GM21529 (cell line): ENCODE results near the gene MAP1B.

Experiments
- ATAC-seq: cut with Tn5 transposase; IDR thresholded peaks from one replicate; pipeline ENCODE4 v1.9.1; 2021; ENCODE audit not compliant: unreplicated experiment

Gene MAP1B

GRCh38 chr5:72244862-72245371 lies 137.6 kb downstream of the MAP1B start:
- ATAC-seq = peak; percentile 86

DNA sequence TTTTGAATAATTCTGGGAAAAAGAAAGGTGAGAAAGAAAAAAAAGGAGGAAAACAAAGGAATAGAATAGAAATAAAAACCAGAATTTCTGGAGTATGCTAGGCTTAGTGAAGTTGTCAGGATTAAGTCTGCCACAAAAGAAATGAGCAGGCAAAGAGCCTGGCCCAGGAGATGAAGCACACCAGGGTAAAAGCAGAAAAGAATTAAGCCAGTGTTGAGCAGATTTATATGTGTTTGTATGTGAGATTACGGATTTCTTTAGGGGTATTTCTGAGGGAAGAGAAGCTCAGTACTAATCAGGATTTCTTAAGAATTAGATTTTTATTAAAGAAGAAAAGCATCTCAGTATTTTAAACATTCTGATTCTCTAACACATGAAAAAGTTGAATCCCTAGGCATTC lies 138.3 kb downstream of the MAP1B start:
- ATAC-seq = no peak

- ATAC-seq = no peak
Measured at GRCh38 chr5:72245951-72246532, 138.8 kb downstream of the MAP1B start.

DNA sequence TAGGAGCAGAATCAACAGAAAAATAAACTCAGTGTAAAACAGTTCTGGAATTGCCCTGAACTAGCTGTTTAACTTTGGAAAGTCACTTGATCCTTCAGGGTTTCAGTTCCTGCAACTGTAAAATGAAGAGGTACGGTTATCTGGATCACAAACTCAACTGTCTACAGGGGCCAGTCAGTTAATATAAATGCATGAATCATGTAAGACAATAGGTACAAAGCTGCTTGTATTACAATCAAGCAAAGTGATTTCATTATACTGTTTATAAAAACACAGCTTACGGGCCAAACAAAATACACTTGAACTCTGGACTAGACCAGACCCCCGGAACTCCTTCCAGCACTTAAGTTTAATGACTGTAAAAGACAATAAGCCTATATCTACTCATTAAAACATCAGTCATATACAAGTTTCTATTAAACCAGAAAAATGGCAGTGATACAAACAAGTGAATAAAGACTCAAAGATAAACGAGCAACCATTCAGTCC lies 139.7 kb downstream of the MAP1B start:
- no peak for ATAC-seq

GRCh38 chr5:72248410-72248981 lies 141.2 kb downstream of the MAP1B start:
- no peak for ATAC-seq

- ATAC-seq = no peak
Measured at GRCh38 chr5:72251386-72251785, 144.1 kb downstream of the MAP1B start.

DNA sequence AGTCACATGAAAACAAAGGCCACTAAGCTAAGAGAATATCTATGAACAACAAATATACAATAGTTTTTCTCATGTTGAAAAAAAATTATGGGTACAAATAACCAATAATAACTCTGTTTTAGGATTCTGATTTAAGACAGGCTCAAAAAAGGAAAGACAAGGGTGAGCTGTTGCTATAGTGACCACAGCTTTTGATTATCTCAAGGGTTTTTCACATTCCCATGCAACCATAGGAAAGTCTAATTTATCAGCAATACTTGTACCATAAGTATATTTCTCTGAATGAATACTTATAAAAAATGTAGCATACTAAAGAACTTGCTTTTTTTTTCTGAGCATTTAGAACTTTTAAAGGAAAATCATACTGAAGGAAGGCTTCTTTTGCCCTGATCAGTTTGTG lies 144.7 kb downstream of the MAP1B start:
- ATAC-seq = no peak

DNA sequence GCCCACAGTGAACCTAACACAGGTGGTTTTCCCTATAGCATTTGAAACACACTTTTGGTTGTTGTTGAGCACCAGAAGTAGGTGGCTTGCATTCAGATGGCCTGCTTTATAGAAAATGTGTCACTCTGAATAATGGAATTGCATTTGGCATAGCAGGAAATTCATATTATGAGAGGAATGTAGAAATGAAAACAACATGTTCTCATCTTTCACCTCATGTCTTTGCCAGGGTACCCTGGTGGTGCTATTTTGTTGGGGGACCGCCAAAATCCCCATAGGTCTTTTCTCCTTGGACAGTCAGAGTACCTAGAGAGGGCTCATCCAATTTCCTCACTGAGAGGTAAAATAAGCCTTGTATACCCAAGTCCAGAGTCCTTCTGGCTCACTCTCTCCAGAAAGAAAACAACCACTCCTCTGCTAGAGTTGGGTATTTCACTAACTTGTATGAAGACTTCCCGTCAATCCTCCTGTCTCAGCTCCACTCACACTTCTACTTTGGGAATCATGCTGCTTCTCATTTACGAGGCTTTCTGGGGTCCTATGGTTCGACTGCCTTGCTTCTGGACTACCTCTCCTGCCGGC lies 145.4 kb downstream of the MAP1B start:
- ATAC-seq = no peak

- ATAC-seq = no peak
Measured at GRCh38 chr5:72255237-72255636, 148.0 kb downstream of the MAP1B start.

DNA sequence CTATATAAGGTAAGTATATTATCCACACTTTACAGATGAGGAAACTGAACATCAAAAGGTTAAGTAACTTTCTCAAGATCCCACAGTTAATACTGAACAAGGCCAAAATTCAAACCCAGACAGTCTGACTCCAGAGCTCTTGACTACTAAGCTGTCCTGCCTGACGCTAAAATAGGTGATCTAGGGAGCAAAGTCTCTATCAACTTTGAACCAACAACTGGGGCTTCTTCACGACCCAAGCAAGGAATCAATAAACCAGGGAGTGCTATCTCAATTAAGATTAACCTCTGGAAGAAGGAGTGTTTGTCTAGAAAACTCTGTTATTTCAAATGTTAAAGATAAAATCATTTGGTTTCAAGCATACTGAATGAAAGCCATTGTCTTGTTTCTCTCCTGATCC lies 148.4 kb downstream of the MAP1B start:
- no peak for ATAC-seq

DNA sequence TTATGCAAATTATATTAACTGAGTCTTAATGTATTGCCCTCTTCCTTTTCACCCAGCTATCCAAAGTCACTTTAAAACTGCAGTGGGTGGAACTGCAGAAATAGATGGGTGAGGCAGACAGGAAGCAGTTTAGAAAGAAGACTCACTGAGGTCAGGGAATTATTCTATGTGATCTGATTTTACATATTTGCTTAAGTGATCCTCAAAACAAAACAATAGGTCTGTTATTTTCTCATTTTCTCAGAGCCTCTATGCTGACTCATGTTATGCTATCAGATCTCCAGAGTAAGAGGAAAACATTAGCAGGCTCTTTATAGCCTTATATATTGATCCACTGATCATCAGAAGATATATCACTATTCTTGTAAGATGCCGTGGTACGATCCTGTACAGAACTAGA lies 149.3 kb downstream of the MAP1B start:
- no peak for ATAC-seq
